HG03103 (cell line): ENCODE results near the gene MIOS.

Experiments
- ATAC-seq: cut with Tn5 transposase; IDR thresholded peaks from one replicate; pipeline ENCODE4 v1.9.1; 2021; ENCODE audit warnings: low read depth; ENCODE audit not compliant: unreplicated experiment

MIOS gene

DNA sequence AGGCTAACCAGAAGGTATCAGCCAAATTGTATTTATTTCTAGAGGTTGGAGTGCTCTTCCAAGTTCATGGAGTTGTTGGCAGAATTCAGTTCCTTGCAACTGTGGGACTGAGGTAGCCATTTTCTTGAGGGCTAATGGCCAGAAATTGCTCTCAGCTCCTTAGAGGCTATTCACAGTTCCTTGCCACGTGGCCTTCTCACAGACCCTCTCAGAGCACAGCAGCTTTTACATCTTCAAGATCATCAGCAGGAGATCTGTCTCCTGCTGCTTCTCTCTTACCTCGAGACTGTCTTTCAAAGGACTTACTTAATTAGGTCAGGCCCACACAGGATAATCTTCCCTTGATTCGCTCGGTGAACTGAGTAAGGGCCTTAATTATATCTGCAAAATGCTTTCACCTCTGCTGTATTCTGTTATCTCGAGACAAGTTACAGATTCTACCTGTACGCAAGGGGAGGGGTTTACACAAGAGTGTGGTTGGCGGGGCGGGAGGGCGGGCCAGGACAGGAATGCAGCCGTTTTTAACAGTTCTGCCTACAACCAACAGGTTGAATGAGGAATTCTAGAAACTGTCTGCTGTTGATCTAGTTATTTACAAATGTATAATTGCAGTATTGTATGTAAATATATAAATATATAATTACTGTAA lies 15.0 kb downstream of the MIOS start:
- ATAC-seq, result no peak

- ATAC-seq, result no peak
These were observed 15.9 kb downstream of the MIOS start for GRCh38 chr7:7582596-7582995.

DNA sequence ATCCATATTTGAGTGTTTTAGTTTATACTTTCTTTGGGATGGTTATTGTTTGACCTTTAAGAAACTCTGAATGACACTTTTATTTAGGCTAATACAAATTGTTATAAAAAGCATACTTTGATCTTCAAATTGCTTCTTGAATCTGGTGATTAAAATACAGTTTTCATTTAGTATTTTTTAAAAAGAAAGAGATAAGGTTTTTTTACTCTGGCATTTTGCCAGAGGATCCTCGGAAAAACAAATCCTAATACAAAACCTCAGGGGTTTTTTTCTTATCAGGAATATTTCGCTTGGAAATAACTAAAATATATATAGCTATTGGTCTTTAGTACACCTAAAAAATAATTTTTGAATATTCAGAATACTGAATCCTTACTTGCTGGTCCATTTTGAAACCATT lies 17.0 kb downstream of the MIOS start:
- no peak for ATAC-seq

DNA sequence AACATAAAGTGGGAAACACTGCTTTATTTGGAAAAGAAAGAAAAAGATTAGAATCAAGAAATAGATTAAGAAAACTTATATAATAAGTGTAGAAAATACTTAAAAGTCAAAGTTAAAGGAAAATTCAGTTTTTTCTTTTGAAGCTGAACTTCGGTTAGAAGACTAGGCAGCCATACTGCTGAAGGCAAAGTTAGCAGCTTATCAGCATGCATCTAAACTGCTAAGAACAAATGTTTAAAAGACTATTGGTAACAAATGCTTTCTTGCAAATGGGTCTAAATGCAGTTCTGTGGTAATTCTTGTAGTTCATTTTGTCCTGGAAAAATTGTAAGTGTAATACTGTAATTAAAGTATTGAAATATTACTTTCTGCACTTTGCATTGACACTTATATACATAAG lies 18.0 kb downstream of the MIOS start:
- no peak for ATAC-seq

- no peak for ATAC-seq
These were observed 18.7 kb downstream of the MIOS start for GRCh38 chr7:7585241-7585928.

DNA sequence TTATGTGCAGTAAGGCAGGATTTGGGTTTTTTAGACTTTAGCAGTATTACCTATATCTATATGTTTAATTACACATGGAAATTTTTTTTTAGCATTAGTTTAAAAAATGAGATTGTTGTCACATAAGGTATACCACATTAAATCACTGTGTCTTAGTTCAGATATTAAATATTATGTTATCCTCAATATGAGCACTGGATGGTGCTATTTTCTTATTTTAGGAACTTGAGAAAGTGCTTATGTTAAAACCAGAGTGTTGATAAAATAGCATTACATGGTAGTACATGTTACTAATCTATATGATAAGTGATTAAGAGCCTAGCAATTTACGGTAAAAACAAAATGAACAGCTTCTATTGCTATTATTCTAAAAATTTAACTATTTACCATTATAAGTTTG lies 28.8 kb downstream of the MIOS start:
- no peak for ATAC-seq

GRCh38 chr7:7596176-7596575 lies 29.5 kb downstream of the MIOS start:
- no peak for ATAC-seq

- ATAC-seq, result no peak
These were observed 40.3 kb downstream of the MIOS start for GRCh38 chr7:7607010-7607409.

DNA sequence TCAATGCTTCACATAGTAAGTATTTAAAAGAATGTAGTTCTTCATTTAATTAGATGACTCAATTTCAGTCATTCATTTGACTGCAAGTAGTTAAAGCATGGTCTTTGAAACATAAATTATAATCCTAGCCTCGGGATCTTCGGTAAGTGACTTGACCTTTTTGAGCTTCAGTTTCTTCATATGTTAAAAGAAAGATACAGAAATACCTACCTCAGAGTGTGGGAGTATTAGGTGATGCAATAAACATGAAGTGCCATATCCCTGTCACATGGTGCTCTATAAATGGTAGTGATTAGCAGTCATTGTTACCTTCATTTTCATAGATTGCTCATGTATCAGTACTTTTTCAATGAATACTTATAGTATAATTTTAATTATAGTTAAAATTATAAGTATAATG lies 42.6 kb downstream of the MIOS start:
- ATAC-seq, result no peak

- ATAC-seq, result no peak
These were observed 45.8 kb downstream of the MIOS start for GRCh38 chr7:7612519-7612918.

- ATAC-seq, result no peak
These were observed 46.5 kb downstream of the MIOS start for GRCh38 chr7:7613210-7613609.

GRCh38 chr7:7614018-7614741 lies 47.5 kb downstream of the MIOS start:
- no peak for ATAC-seq

- ATAC-seq, result no peak
These were observed 50.9 kb downstream of the MIOS start for GRCh38 chr7:7617550-7617949.

DNA sequence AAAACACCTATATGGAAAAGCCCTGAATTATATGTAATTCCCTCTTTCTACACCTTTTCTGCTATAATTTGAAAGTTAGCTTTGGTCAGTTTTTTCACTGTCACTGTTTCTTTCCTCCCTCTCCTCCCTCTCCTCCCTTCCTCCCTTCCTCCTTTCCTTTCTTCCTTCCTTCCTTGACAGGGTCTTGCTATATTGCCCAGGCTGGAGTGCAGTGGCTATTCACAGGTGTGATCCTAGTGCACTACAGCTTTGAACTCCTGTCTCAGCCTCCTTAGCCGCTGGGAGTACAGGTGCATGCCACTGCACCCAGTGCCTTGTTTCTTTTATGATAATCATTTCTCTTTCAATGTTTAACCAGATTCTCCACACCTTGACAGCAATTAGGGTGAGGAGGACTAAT lies 51.7 kb downstream of the MIOS start:
- ATAC-seq, result no peak

DNA sequence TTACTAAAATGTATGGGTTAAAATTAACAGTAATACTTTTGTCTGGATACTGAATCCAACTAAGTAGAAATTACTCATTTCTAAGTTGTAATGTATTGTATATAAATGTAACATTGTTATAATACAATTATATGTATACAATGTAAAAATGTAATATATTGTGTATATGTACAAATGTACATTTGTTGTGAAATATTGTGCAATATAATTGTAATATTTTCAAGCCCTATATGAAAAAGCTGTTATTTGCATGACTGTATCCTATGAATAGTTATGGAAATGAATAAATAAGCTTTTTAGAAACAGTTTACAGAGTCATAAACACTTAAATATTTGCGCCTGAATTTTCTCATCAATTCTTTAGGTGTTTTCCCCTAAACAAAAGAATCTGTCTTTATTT lies 53.6 kb downstream of the MIOS start:
- ATAC-seq, result no peak

- ATAC-seq, result no peak
These were observed 54.0 kb downstream of the MIOS start for GRCh38 chr7:7620644-7621210.

GRCh38 chr7:7628476-7628875 lies 61.8 kb downstream of the MIOS start:
- ATAC-seq, result no peak

- ATAC-seq, result no peak
These were observed 64.1 kb downstream of the MIOS start for GRCh38 chr7:7630626-7631329.

- ATAC-seq, result no peak
These were observed 72.7 kb downstream of the MIOS start for GRCh38 chr7:7639421-7639820.

- ATAC-seq, result no peak
These were observed 73.2 kb downstream of the MIOS start for GRCh38 chr7:7639847-7640220.
